Uterus (tissue), 4 donors: ENCODE data around the gene RBM38. TPM values are rescaled to one million over a fixed set of nuclear protein-coding genes. Genes with fewer than 3 reads are reported as not detected.
"Not testable (repeated sequence)": the region's sequence is repeated elsewhere in the genome, so short reads cannot be mapped to it uniquely, and the experiment has no call there.

Experiments used
- DNase-seq, 2 donors: peaks; one replicate each; pipeline ENCODE4 v3.0.0-alpha.2; 2019 to 2020
- H3K27ac ChIP-seq, 2 donors: fragments of 200-600 bp; sonication (generic); 1 replicate in 1 of 2; 2 replicates in 1 of 2; pipeline ENCODE4 v1.5.1; 2016 to 2018
- H3K27me3 ChIP-seq, 2 donors: fragments of 200-600 bp; sonication (generic); one replicate each; pipeline ENCODE4 v1.5.1; 2018 to 2019; ENCODE audit warnings: control low read depth in 1 of 2
- H3K36me3 ChIP-seq, 2 donors: fragments of 200-600 bp; sonication (generic); one replicate each; pipeline ENCODE4 v1.5.1; 2019; ENCODE audit warnings: control low read depth in 1 of 2
- H3K4me1 ChIP-seq, 2 donors: fragments of 200-600 bp; sonication (generic); one replicate each; pipeline ENCODE4 v1.5.1; 2018 to 2019; ENCODE audit warnings: control low read depth in 1 of 2
- H3K4me3 ChIP-seq, 2 donors: fragments of 200-600 bp; sonication (generic); 1 replicate in 1 of 2; 2 replicates in 1 of 2; pipeline ENCODE4 v1.5.1; 2018 to 2019; ENCODE audit warnings: mild to moderate bottlenecking in 1 of 2
- H3K9me3 ChIP-seq, 2 donors: fragments of 200-600 bp; sonication (generic); one replicate each; pipeline ENCODE4 v1.5.1; 2019; ENCODE audit warnings: control low read depth in 1 of 2
- POLR2A ChIP-seq, 2 donors: fragments of 450-650 bp; IDR thresholded peaks; one replicate each; pipeline ENCODE4 v1.6.1; 2016; ENCODE audit warnings: antibody characterized with exemption in 2 of 2, mild to moderate bottlenecking in 1 of 2, moderate library complexity in 1 of 2
- intact Hi-C: fragments of 100-400 bp; cut with DNase I; formaldehyde crosslinking; loops from one replicate; pipeline ENCODE4 v1.15.1; 2023; ENCODE audit warnings: low total_unique reads
- total RNA-seq, 4 donors: library from RNA; depleted of rRNA in 3 of 4; stranded (reverse); fragments of >200 nt in 3 of 4; gene quantifications; one replicate each; pipeline versions ENCODE4 v1.1.0 to v1.2.4, GENCODE V29; 2014 to 2023
- TF ChIP-seq, protein P1 (sequence below), 4 experiments: fragments of 200-600 bp in 2 of 4; fragments of 450-650 bp in 2 of 4; sonication (generic) in 2 of 4; IDR thresholded peaks; one replicate each; pipeline ENCODE4 v1.5.1; 2016 to 2019; ENCODE audit warnings: antibody characterized with exemption in 4 of 4, mild to moderate bottlenecking in 2 of 4, moderate library complexity in 1 of 4
- donor health status: DM: yes; HTN: yes; CAD: no.

RBM38 gene
- total RNA-seq: 10 to 100 TPM in 2 of 4 donors, 1 to 10 TPM in 2; 1.2 to 48.6 (median 8.8) TPM

DNA sequence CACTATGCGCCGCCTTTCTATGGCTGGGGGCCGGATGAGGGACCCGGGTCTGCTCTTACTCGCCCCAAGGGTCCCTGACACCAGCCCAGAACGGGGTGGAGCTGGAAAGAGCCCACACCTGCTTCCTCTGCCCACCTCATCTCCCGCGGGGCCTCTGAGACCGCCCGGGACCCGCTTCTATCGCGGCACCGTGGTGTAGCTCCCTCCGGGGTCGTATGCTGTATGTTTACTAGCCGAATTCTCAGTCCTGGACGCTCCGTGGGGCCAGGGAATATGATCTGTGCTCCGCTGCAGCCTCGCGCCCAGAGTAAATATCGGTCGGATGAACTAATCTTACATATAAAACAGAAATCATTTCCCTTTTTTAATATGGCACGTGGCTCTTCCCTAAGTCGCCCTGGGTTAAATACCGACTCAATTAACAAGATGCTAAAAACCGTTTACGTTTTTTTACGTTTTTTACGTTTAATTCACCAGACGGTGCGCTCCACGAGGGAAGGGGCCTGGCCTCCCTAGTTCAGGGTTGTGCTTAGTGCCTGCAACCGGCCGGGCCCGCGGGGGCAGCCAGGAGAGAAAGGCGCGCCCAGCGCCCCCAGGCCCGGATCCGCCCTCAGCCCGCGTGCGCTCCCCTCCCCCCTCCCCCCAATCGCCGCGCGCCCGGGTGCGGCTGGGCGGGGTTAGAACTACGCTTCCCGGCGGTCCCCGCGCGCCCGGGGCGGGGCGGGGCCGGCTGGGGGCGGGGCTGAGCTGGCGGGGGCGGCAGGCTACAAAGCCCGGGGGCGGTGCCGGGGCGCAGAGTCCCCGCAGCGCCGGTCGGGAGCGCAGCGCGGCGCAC, at the start of gene RBM38:
Gene RBM38 (plus strand): TSS at position 793 of the 835 bp plus-strand sequence. CDS start 186 bp downstream, outside the sequence.
- H3K4me3 ChIP-seq: peak within 1 kb of the TSS; percentile 56 to 70
- intact Hi-C loops: no loop called here
- TF ChIP-seq, protein P1, sequence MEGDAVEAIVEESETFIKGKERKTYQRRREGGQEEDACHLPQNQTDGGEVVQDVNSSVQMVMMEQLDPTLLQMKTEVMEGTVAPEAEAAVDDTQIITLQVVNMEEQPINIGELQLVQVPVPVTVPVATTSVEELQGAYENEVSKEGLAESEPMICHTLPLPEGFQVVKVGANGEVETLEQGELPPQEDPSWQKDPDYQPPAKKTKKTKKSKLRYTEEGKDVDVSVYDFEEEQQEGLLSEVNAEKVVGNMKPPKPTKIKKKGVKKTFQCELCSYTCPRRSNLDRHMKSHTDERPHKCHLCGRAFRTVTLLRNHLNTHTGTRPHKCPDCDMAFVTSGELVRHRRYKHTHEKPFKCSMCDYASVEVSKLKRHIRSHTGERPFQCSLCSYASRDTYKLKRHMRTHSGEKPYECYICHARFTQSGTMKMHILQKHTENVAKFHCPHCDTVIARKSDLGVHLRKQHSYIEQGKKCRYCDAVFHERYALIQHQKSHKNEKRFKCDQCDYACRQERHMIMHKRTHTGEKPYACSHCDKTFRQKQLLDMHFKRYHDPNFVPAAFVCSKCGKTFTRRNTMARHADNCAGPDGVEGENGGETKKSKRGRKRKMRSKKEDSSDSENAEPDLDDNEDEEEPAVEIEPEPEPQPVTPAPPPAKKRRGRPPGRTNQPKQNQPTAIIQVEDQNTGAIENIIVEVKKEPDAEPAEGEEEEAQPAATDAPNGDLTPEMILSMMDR (IDR thresholded peaks at IDR 0.05): no peak
- TF ChIP-seq POLR2A (IDR thresholded peaks at IDR 0.05): peak in 1 of 2 donors; percentile 10
- H3K27me3 ChIP-seq: no peaks in the 10 kb centered on the region
- peak; percentile 60 to 68 for DNase-seq
- H3K4me1 ChIP-seq: peaks cover 0 to 11% of the 10 kb centered on the region in 2 donors
- no peaks in the 10 kb centered on the region for H3K36me3 ChIP-seq
- peak within 1 kb of the TSS; percentile 78 to 83 for H3K27ac ChIP-seq
- no peaks in the 10 kb centered on the region for H3K9me3 ChIP-seq

DNA sequence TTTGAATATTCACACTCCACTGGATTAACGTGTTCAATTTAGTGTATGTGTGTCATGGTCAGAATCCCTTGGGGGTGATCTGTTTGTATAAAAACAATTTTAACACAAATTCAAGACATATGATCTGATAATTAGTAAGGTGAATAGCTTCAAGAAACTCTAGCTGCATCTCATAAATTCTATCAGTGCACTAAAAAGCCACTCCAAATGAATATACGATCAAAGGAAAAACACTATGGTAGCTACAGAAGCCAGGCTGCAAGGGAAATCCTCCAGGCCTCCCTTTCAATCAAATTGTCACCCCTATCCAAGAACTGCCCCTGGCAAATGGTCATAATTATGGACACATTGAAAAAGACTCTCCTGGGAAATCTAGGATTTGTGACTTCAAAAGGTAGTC, 49.5 kb upstream of the RBM38 start:
- Histone ChIP-seq H3K4me3 (no peak overlapping the region), H3K36me3 (no peaks in the 10 kb centered on the region), H3K27me3 (peaks cover 0 to 16% of the 10 kb centered on the region in 2 donors), H3K4me1 (no peaks in the 10 kb centered on the region), H3K27ac (no peak overlapping the region), H3K9me3 (no peaks in the 10 kb centered on the region)
- intact Hi-C loops: no loop called here
- DNase-seq: no peak
- no peak for TF ChIP-seq POLR2A (IDR thresholded peaks at IDR 0.05)
- TF ChIP-seq, protein P1 (IDR thresholded peaks at IDR 0.05): no peak

DNA sequence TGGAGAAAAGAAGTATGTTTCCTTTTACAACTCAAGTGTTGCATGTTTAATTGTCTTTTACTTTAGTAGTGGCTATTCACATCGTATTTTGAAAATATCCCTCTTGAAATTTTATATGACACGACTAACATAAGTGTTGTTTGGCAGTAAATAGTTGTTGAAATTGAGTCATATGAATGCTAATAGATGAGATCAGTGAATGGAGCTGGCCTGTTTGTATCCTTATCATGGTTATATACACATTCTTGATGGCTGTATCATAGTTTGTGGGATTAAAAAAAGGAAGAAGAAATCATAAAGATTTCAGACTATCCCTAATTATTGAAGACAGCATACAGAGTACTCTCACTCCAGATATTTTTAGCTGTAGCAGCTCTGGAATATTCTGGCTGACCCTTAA, 48.4 kb upstream of the RBM38 start:
- intact Hi-C loops: no loop called here
- Histone ChIP-seq H3K36me3 (no peaks in the 10 kb centered on the region), H3K9me3 (no peaks in the 10 kb centered on the region), H3K27me3 (peaks cover 0 to 12% of the 10 kb centered on the region in 2 donors), H3K27ac (no peak overlapping the region), H3K4me3 (no peak overlapping the region), H3K4me1 (no peaks in the 10 kb centered on the region)
- no peak for DNase-seq
- TF ChIP-seq, protein P1 (IDR thresholded peaks at IDR 0.05): no peak
- no peak for TF ChIP-seq POLR2A (IDR thresholded peaks at IDR 0.05)

DNA sequence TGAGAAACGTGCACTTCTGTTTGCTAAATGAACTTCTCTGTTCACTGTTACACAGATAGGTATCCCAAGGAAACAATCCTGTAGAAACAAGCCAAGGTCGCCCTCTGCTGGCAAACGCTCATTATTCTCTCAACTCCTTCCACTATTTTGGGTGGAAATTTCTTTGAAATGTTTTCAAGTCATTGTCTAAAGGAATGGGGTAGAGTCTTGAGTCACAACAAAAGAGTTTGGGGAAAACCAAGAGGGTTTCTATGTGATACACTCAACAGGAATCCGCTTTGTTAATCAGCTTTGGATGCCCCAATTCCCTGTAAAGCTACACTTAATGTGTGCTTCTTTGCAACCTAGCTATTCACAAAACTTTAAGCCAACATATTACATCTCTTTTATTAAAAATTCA, 44.7 kb upstream of the RBM38 start:
- Histone ChIP-seq H3K4me3 (no peak overlapping the region), H3K9me3 (no peaks in the 10 kb centered on the region), H3K36me3 (no peaks in the 10 kb centered on the region), H3K4me1 (no peaks in the 10 kb centered on the region), H3K27me3 (no peaks in the 10 kb centered on the region), H3K27ac (no peak overlapping the region)
- intact Hi-C loops: no loop called here
- DNase-seq: peak; percentile 64 to 77
- TF ChIP-seq, protein P1 (IDR thresholded peaks at IDR 0.05): peak; percentile 72 to 83 (median 74)
- TF ChIP-seq POLR2A (IDR thresholded peaks at IDR 0.05): no peak

DNA sequence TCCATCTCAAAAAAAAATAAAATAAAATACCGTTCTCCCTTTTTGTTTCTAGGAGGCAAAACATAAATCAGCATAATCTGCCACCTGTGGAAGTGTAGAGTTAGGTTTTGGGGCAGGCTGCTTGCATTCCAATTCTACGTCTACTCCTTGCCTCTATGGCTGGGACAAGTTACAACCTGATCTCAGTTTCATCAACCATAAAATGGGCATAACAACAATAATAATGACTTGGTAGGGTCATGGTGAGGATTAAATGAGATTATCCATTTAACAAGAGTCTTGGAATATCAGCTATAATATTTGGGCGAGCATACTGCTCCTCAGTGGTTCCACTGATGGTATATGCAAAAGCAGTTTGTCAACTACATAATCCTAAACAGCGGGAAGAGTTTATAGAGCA, 43.8 kb upstream of the RBM38 start:
- intact Hi-C loops: no loop called here
- H3K27ac ChIP-seq: no peak overlapping the region
- no peaks in the 10 kb centered on the region for H3K27me3 ChIP-seq
- DNase-seq: no peak
- H3K4me1 ChIP-seq: peaks cover 0 to 7% of the 10 kb centered on the region in 2 donors
- TF ChIP-seq POLR2A (IDR thresholded peaks at IDR 0.05): no peak
- TF ChIP-seq, protein P1 (IDR thresholded peaks at IDR 0.05): no peak
- H3K9me3 ChIP-seq: no peaks in the 10 kb centered on the region
- no peak overlapping the region for H3K4me3 ChIP-seq
- no peaks in the 10 kb centered on the region for H3K36me3 ChIP-seq

DNA sequence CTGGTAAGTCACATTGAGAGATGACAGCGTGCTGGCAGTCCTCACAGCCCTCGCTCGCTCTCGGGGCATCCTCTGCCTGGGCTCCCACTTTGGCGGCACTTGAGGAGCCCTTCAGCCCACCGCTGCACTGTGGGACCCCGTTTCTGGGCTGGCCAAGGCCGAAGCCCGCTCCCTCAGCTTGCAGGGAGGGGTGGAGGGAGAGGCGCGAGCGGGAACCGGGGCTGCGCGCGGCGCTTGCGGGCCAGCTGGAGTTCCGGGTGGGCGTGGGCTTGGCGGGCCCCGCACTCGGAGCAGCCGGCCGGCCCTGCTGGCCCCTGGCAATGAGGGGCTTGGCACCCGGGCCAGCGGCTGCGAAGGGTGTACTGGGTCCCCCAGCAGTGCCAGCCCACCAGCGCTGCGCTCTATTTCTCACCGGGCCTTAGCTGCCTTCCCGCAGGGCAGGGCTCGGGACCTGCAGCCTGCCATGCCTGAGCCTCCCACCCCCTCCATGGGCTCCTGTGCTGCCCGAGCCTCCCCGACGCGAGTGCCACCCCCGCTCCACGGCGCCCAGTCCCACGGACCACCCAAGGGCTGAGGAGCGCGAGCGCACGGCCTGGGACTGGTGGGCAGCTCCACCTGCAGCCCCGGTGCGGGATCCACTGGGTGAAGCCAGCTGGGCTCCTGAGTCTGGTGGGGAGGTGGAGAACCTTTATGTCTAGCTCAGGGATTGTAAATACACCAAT, 42.8 kb upstream of the RBM38 start:
- H3K36me3 ChIP-seq, H3K4me1 ChIP-seq, intact Hi-C loops, H3K9me3 ChIP-seq, DNase-seq, H3K27ac ChIP-seq, H3K4me3 ChIP-seq, H3K27me3 ChIP-seq: not testable (repeated sequence)

DNA sequence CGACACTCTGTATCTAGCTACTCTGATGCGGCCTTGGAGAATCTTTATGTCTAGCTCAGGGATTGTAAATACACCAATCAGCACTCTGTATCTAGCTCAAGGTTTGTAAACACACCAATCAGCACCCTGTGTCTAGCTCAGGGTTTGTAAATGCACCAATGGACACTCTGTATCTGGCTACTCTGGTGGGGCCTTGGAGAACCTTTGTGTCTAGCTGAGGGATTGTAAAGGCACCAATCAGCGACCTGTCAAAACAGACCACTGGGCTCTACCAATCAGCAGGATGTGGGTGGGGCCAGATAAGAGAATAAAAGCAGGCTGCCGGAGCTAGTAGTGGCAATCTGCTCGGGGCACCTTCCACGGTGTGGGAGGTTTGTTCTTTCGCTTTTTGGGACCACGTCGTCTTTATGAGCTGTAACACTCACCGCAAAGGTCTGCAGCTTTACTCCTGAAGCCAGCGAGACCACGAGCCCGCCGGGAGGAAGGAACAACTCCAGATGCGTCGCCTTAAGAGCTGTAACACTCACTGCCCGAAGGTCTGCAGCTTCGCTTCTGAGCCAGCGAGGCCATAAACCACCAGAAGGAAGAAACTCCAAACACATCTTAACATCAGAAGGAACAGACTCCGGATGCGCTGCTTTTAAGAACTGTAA, 42.1 kb upstream of the RBM38 start:
- H3K9me3 ChIP-seq, DNase-seq, intact Hi-C loops, H3K4me3 ChIP-seq, H3K27ac ChIP-seq, H3K36me3 ChIP-seq, H3K4me1 ChIP-seq, H3K27me3 ChIP-seq: not testable (repeated sequence)
